KOPT-K1 (cell line): ENCODE measurements around the gene TMEM223.
"Not testable (repeated sequence)": the region's sequence is repeated elsewhere in the genome, so short reads cannot be mapped to it uniquely, and the experiment has no call there.

ENCODE experiments used
- H3K27ac ChIP-seq: fragments of 200-600 bp; sonication (generic); 2 replicates; pipeline ENCODE4 v1.5.1; 2016; ENCODE audit warnings: antibody characterized with exemption, mild to moderate bottlenecking, low read depth, low read length; ENCODE audit not compliant: poor library complexity, severe bottlenecking
- H3K36me3 ChIP-seq: fragments of 200-600 bp; sonication (generic); 2 replicates; pipeline ENCODE4 v1.5.1; 2017; ENCODE audit warnings: antibody characterized with exemption, mild to moderate bottlenecking, low read length, moderate library complexity; ENCODE audit not compliant: insufficient read depth
- H3K9me3 ChIP-seq: fragments of 200-600 bp; sonication (generic); 2 replicates; pipeline ENCODE4 v1.5.1; 2017; ENCODE audit warnings: antibody characterized with exemption, low read length, mild to moderate bottlenecking; ENCODE audit not compliant: insufficient read depth, poor library complexity, severe bottlenecking

The TMEM223 gene, protein sequence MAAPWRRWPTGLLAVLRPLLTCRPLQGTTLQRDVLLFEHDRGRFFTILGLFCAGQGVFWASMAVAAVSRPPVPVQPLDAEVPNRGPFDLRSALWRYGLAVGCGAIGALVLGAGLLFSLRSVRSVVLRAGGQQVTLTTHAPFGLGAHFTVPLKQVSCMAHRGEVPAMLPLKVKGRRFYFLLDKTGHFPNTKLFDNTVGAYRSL

DNA sequence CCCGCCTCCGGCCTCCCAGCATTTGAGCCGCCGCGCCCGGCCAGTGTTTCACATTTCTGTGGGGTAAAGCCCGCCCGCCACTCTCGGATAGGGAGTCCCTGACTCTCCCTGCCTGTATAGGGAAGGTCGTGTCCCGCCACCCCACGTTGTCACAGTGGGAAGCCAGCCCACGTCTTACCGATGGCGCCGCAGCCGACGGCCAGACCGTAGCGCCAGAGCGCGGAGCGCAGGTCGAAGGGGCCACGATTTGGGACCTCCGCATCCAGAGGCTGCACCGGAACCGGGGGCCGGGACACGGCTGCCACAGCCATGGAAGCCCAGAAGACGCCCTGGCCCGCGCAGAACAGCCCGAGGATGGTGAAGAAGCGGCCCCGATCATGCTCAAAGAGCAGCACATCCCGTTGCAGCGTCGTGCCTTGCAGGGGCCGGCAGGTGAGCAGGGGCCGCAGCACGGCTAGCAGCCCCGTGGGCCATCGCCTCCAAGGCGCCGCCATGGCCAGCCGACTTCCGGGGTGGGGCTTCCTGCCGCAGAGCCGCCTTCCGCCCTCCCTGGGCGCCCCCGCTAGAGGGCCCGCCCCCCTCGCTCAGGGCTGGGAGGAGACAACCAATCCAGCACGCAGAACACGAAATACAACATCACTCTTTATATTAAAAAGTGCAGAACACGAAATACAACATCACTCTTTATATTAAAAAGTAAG is at the start of gene TMEM223:
TSS of gene TMEM223 (minus strand) at position 506 of the 701 bp plus-strand sequence. CDS start at position 494, 12 bp downstream.
- peaks cover 70% of the 10 kb centered on the region for H3K36me3 ChIP-seq
- peak within 1 kb of the TSS; percentile 85 for H3K27ac ChIP-seq
- no peaks in the 10 kb centered on the region for H3K9me3 ChIP-seq

DNA sequence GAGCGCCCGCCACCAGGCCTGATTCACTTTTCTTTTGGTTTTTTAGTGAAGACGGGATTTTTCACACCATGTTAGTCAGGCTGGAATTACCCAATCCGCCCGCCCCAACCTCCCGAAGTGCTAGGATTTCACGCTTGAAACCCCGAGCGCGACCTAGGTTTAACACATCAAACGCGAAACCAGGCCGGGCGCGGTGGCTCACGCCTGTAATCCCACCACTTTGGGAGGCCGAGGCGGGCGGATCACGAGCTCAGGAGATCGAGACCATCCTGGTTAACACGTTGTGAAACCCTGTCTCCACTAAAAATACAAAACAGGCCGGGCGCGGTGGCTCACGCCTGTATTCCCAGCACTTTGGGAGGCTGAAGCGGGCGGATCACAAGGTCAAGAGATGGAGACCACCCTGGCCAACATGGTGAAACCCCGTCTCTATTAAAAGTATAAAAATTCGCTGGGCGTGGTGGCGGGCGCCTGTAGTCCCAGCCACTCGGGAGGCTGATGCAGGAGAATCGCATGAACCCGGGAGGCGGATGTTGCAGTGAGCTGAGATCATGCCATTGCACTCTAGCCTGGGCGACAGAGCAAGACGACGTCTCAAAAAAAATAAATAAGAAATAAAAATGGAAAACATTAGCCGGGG is 49.0 kb upstream of the TMEM223 start:
- not testable (repeated sequence) for H3K9me3 ChIP-seq
- peak overlapping the region; percentile 79 for H3K27ac ChIP-seq
- H3K36me3 ChIP-seq, result peaks cover 22% of the 10 kb centered on the region

DNA sequence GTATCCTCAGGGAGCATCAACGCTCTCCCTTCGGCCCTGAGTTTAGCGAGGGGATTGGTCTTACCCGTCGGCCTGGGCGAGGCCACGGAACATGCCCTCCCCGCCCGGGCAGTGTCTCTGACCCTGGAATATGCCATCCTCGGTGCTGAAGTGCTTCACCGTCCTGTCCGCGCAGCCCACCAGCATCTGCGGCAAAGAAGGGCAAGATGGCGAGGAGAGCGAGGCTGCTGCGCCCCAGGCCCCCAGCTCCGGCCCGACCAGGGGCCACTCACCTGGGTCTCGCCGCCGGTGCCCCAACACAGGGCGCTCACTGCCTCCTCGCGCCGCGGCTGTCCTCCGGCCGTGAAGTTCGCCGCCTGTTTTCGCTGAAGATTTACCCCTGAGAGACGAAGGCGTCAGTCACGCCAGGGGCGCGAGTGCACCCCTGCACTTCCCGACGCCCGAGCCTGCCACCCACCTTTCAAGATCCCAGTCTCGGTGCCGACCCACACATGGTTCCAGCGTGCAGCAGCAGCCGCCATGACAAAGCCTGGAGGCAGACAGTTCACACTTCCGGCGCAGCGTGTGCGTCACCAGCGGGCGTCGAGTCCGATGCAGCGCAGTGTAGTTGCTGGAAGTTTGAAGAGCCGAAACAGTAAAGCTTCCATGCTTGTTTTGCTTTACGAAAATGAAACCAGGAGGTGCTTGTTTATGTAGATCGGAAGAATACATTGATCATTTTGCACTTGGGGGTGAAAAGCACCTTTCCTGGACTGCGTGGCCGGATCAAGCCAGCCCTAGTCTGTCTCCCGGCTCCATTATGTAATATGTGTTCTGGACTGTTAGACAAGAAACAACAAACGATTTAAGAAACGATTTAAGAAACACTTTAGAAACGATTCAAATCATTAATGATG is 47.5 kb upstream of the TMEM223 start, which contains the start of gene WDR74:
TSS of gene WDR74 (minus strand) at position 541 of the 896 bp plus-strand sequence. CDS start at position 521, 20 bp downstream.
- H3K9me3 ChIP-seq, result no peaks in the 10 kb centered on the region
- H3K27ac ChIP-seq, result peak within 1 kb of the TSS; percentile 79
- H3K36me3 ChIP-seq, result peaks cover 38% of the 10 kb centered on the region

DNA sequence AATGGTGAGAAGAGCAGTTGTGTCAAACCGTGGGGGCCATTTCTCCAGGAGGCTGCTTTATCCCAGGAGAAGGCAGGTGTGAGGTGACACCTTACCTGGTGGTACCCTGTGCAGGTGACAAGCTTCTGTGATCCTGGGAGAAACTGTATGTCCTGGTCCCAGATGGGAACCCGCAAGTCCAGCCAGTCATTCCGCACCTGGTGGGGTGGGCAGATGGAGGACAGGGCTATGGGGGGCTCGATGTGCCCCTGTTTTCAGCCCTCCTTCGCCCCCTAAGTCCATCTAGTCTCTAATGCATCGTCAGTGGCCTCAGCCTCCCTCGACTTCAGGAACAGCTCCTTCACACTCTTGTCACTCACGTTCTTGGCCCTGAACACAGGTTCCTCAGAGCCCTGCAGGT is 43.5 kb upstream of the TMEM223 start:
- no peaks in the 10 kb centered on the region for H3K9me3 ChIP-seq
- H3K36me3 ChIP-seq, result peaks cover 56% of the 10 kb centered on the region
- no peak overlapping the region for H3K27ac ChIP-seq

DNA sequence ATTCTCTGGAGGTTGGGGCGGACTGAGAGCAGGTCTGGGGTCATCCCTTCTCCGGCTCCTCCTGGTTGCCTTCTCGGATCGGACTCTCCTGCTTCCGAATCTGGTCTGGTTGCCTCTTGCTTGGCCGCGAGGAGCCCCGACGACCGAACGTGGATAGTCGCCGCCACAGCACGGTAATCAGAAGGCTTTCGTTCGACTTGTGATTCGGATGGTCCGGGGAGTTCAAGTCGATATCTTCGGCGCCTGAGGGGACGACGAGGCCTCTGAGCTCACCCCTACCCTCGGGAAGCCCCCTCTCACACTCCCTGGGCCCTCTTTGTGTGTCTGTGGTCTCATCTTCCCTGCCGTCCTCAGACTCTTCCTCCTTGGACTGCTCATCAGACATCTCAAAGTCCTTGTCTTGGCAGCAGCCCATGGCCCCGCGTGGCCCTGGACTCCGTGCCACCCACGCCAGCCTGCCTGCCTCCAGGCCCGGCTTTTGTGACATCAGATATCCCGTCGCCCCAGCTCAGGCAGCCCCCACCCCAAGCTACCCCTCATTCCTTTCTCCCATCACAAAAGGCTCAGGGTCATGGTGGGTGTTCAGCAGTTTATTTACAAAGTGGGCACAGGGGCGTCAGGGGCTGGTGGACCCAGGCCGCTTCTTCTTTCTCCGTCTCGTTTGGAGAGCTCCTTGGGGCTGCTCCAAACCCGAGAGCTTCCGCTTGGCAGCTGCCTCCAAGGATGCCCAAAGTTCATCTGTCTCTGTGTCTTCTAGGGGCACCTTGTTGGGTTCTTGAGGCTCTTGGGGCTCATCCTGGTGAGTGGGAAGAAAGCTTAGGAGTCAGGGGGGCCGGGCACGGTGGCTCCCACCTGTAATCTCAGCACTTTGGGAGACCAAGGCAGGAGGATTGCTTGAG is 40.8 kb upstream of the TMEM223 start, which contains the start of gene TEX54:
TSS of gene TEX54 (minus strand) at position 506 of the 899 bp plus-strand sequence.
- H3K27ac ChIP-seq, result peak within 1 kb of the TSS; percentile 64
- H3K36me3 ChIP-seq, result peaks cover 60% of the 10 kb centered on the region
- H3K9me3 ChIP-seq, result no peaks in the 10 kb centered on the region

DNA sequence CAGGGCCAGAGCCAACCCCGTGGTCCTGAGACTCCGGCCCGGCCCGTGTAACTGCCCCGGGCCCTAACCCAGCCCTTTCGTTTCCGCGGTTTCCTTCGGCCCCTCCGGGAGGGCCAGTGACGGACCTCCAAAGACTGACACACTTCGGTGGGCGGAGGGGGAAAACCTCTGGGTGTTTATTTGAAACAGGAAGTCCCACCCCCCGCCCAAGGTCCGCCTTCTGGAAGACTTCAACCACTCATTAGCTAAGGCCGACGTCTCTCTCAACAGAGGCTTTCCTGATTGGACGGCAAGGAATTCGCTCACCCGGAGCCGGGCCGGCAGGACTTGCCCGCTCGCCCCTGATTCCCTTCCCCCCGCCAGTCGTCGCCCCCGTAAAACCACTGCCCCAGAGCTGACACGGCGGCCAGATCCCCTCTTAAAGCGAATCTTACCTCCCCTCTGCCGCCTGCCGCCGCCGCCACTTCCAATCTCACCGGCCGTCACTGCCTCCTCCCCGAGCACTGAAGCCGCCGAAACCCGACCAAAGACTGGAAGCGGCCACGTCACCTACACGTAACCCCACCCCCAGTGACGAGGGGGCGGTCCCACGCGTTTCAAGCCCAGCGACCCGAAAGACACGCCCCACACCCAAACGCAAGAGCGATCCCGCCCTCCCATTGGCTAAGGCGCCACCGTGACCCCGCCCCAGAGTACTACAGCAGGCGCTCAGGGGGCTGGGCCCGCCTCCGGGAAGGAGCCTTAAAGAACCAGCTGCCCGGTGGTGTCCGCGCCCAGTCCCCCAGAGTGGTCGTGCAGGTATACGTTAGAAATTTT is 39.9 kb upstream of the TMEM223 start, which contains the start of gene STX5:
TSS of gene STX5 (minus strand) at position 532 of the 816 bp plus-strand sequence. CDS start 808 bp downstream, outside the sequence.
- peaks cover 60% of the 10 kb centered on the region for H3K36me3 ChIP-seq
- no peaks in the 10 kb centered on the region for H3K9me3 ChIP-seq
- H3K27ac ChIP-seq, result peak within 1 kb of the TSS; percentile 64

DNA sequence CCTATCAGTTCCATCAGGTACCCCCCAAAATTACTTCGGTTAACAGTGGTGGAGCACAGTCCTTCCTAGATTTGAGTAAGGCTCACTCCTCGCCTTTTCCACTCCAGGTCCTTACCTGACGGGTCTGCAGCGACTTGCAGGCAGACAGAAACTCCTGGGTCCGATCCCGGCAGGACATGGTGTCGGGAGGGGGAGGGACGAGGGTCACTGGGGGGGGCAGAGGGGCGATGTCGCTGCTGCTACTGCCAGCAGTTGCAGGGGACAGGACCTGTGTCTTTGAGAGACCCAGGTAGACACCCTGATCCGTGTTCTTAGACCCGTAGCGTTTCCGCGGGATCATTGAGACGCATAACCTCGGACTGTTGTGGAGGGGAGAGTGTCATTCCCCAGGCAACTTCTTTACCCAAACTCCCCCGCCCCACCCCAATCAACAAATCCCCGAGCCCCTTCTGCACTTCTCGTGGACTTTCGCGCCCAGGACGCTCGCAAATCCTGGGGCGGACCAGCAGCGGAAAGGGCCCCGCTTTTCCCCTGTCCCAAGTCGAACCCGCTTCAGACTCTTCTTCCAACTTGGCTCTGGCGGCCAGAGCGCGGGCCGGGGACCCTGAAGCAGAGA is 39.2 kb upstream of the TMEM223 start:
- H3K9me3 ChIP-seq, result no peaks in the 10 kb centered on the region
- peak overlapping the region; percentile 64 for H3K27ac ChIP-seq
- H3K36me3 ChIP-seq, result peaks cover 58% of the 10 kb centered on the region

DNA sequence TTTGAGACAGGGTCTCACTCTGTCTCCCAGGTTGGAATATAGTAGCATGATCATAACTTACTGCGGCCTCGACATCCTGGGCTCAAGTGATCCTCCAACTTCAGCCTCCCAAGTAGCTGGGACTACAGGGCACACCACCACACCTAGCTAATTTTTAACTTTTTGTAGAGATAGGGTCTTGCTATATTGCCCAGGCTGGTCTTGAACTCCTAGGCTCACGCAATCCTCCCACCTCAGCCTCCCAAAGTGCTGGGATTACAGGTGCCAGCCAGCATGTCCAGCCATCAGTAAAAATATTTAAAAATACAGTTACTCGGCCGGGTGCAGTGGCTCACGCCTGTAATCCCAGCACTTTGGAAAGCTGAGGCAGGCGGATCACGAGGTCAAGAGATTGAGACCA is 36.3 kb upstream of the TMEM223 start:
- not testable (repeated sequence) for H3K9me3 ChIP-seq, H3K27ac ChIP-seq
- H3K36me3 ChIP-seq, result peaks cover 58% of the 10 kb centered on the region

DNA sequence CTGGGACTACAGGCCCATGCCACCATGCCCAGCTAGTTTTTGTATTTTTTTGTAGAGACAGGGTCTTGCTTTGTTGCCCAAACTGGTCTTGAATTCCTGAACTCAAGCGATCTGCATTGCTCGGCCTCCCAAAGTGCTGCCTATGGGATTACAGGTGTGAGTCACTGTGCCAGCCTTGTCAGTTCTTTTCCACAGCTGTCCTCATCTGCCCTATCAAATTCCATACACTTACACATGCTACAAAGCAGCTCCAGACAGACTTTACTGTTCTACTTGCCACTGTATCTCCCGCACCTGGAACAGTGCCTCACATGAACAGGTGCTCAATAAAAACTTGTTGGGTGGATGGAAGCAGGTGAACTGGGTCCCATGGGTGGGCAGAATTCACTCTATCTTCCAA is 31.9 kb upstream of the TMEM223 start:
- Histone ChIP-seq H3K27ac (no peak overlapping the region), H3K36me3 (peaks cover 81% of the 10 kb centered on the region), H3K9me3 (no peaks in the 10 kb centered on the region)

DNA sequence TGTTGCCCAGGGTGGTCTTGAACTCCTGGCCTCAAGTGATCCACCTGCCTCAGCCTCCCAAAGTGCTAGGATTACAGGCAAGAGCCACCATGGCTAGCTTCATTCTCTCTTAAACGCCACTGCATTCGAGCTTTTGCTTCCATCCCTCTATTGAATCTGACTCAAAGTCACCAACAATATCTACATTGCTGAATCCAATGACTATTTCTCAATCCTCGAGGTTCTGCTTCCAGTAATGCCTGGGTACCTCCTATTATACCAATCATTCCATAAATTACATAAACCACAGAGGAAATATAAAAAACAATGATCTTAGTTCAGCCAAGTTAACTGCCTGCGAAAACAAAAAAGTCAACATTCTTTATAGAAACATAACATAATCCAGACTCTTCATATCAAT is 25.3 kb upstream of the TMEM223 start:
- no peaks in the 10 kb centered on the region for H3K9me3 ChIP-seq
- peaks cover 36% of the 10 kb centered on the region for H3K36me3 ChIP-seq
- no peak overlapping the region for H3K27ac ChIP-seq

DNA sequence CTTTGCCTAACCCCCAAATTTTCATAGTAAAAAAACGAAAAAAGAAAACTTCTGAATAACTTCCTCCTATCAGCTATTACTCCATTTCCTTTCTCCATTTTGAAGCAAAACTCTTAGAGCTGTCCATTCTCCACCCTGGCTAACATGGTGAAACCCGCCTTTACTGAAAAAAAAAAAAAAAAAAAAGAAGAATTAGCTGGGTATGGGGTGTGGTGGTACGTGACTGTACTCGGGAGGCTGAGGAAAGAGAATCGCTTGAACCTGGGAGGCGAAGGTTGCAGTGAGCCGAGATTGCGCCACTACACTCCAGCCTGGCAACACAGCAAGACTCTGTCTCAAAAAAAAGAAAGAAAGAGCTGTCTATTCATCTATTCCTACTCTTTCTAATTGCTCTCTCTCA is 24.8 kb upstream of the TMEM223 start:
- H3K36me3 ChIP-seq, result peaks cover 33% of the 10 kb centered on the region
- no peaks in the 10 kb centered on the region for H3K9me3 ChIP-seq
- no peak overlapping the region for H3K27ac ChIP-seq

DNA sequence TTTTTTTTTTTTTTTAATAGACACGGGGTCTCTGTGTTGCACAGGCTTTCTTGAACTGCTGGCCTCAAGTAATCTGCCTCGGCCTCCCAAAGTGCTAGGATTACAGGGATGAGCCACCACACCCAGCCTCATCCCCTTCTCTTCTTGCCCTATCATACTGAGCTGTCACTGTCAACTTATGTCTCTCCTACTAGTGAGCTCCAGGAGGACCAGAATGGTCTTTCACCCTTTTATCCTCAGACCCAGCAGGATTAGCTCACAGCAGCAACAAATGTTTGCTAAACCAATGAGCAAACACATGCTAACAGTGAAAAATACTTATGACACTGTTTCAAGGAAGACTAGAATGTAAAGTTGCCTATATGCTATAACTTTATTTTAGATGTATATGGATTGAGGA is 19.9 kb upstream of the TMEM223 start:
- Histone ChIP-seq H3K36me3 (peaks cover 2% of the 10 kb centered on the region; the same call in 1 of the 2 replicates), H3K9me3 (no peaks in the 10 kb centered on the region), H3K27ac (no peak overlapping the region)

DNA sequence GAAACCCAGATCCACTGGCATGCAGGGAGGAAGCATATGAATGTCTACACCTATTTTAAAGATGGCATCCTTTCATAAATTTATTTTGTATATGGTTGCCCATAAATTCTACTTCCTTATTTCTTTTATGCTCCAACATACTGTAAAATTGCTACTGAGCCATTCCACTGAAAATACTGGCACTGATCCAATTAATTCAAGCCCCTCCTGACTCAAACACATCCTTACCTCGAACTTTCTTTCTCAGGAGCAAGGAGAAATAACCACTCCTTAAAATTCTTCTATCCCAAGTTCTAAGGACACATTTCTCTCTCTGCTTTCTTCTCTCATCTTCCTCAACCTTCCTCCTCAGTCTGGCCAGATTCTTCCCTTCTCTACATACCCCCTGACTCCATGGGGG is 18.9 kb upstream of the TMEM223 start:
- H3K9me3 ChIP-seq, result no peaks in the 10 kb centered on the region
- H3K27ac ChIP-seq, result no peak overlapping the region
- H3K36me3 ChIP-seq, result no peaks in the 10 kb centered on the region
